ENCODE measurements around the gene HIVEP2. TPM values are rescaled to one million over a fixed set of nuclear protein-coding genes. Genes with fewer than 3 reads are reported as not detected.

The HIVEP2 gene
- total and polyA plus RNA-seq, 2 donors (not counting 1 experiment from before 2014, with no cell fraction given) = 5.0 to 14.4 TPM

GRCh38 chr6:142908235-142908634 lies 36.7 kb downstream of the HIVEP2 start:
- Histone ChIP-seq H3K9ac (ENCODE audit: insufficient read depth, low read length) (no peak overlapping the region), H4K20me1 (ENCODE audit: control insufficient read depth, extremely low read depth, insufficient read depth, low read length) (no peaks in the 10 kb centered on the region), H3K9me3 (ENCODE audit: control insufficient read depth, insufficient read depth, low read depth, low read length) (no peaks in the 10 kb centered on the region), H2AFZ (ENCODE audit: low read length) (no peak overlapping the region), H3K27ac (ENCODE audit: insufficient read depth, low read length) (no peak overlapping the region), H3K4me3 (replicated peaks in 1 of 4; ENCODE audit: control extremely low read depth in 1 of 4, insufficient read depth in 1 of 4, low read depth in 3 of 4, low read length in 4 of 4) (no peak overlapping the region), H3K79me2 (ENCODE audit: control insufficient read depth, insufficient read depth, low read length) (peaks cover 15% of the 10 kb centered on the region), H3K4me1 (ENCODE audit: control insufficient read depth, extremely low read depth, insufficient read depth, low read length) (peaks cover 7% of the 10 kb centered on the region), H3K4me2 (ENCODE audit: extremely low read depth, insufficient read depth, low read length) (no peak overlapping the region), H3K36me3 (ENCODE audit: control insufficient read depth, insufficient read depth, low read length) (no peaks in the 10 kb centered on the region), H3K27me3 (ENCODE audit: control insufficient read depth, insufficient read depth, low read length) (no peaks in the 10 kb centered on the region)
- no peak for DNase-seq (ENCODE audit: low read depth in 2 of 2)
- TF ChIP-seq EZH2 (IDR thresholded peaks at IDR 0.05; ENCODE audit: low read length, missing control alignments) (no peak), CTCF (conservative IDR thresholded peaks at IDR 0.05 in 1 of 2, IDR thresholded peaks at IDR 0.05 in 1 of 2; ENCODE audit: low read depth in 1 of 2, low read length in 2 of 2) (no peak)

GRCh38 chr6:142907544-142907943 lies 37.4 kb downstream of the HIVEP2 start:
- no peak for DNase-seq (ENCODE audit: low read depth in 2 of 2)
- H3K4me1 ChIP-seq (ENCODE audit: control insufficient read depth, extremely low read depth, insufficient read depth, low read length) = peaks cover 8% of the 10 kb centered on the region
- H3K79me2 ChIP-seq (ENCODE audit: control insufficient read depth, insufficient read depth, low read length) = peaks cover 15% of the 10 kb centered on the region
- no peak overlapping the region for H3K27ac ChIP-seq (ENCODE audit: insufficient read depth, low read length)
- H3K36me3 ChIP-seq (ENCODE audit: control insufficient read depth, insufficient read depth, low read length) = no peaks in the 10 kb centered on the region
- no peak overlapping the region for H2AFZ ChIP-seq (ENCODE audit: low read length)
- H3K4me2 ChIP-seq (ENCODE audit: extremely low read depth, insufficient read depth, low read length) = no peak overlapping the region
- H3K9ac ChIP-seq (ENCODE audit: insufficient read depth, low read length) = no peak overlapping the region
- H3K27me3 ChIP-seq (ENCODE audit: control insufficient read depth, insufficient read depth, low read length) = no peaks in the 10 kb centered on the region
- no peaks in the 10 kb centered on the region for H4K20me1 ChIP-seq (ENCODE audit: control insufficient read depth, extremely low read depth, insufficient read depth, low read length)
- no peak overlapping the region for H3K4me3 ChIP-seq (replicated peaks in 1 of 4; ENCODE audit: control extremely low read depth in 1 of 4, insufficient read depth in 1 of 4, low read depth in 3 of 4, low read length in 4 of 4)
- TF ChIP-seq CTCF (conservative IDR thresholded peaks at IDR 0.05 in 1 of 2, IDR thresholded peaks at IDR 0.05 in 1 of 2; ENCODE audit: low read depth in 1 of 2, low read length in 2 of 2) (no peak), EZH2 (IDR thresholded peaks at IDR 0.05; ENCODE audit: low read length, missing control alignments) (no peak)
- no peaks in the 10 kb centered on the region for H3K9me3 ChIP-seq (ENCODE audit: control insufficient read depth, insufficient read depth, low read depth, low read length)

GRCh38 chr6:142906945-142907470 lies 38.0 kb downstream of the HIVEP2 start:
- H3K79me2 ChIP-seq (ENCODE audit: control insufficient read depth, insufficient read depth, low read length) = peaks cover 14% of the 10 kb centered on the region
- H4K20me1 ChIP-seq (ENCODE audit: control insufficient read depth, extremely low read depth, insufficient read depth, low read length) = no peaks in the 10 kb centered on the region
- no peak for TF ChIP-seq CTCF (conservative IDR thresholded peaks at IDR 0.05 in 1 of 2, IDR thresholded peaks at IDR 0.05 in 1 of 2; ENCODE audit: low read depth in 1 of 2, low read length in 2 of 2)
- TF ChIP-seq EZH2 (IDR thresholded peaks at IDR 0.05; ENCODE audit: low read length, missing control alignments) = no peak
- DNase-seq (ENCODE audit: low read depth in 2 of 2) = no peak
- H3K36me3 ChIP-seq (ENCODE audit: control insufficient read depth, insufficient read depth, low read length) = no peaks in the 10 kb centered on the region
- peaks cover 9% of the 10 kb centered on the region for H3K4me1 ChIP-seq (ENCODE audit: control insufficient read depth, extremely low read depth, insufficient read depth, low read length)
- no peaks in the 10 kb centered on the region for H3K9me3 ChIP-seq (ENCODE audit: control insufficient read depth, insufficient read depth, low read depth, low read length)
- no peak overlapping the region for H3K9ac ChIP-seq (ENCODE audit: insufficient read depth, low read length)
- H3K4me3 ChIP-seq (replicated peaks in 1 of 4; ENCODE audit: control extremely low read depth in 1 of 4, insufficient read depth in 1 of 4, low read depth in 3 of 4, low read length in 4 of 4) = no peak overlapping the region
- no peaks in the 10 kb centered on the region for H3K27me3 ChIP-seq (ENCODE audit: control insufficient read depth, insufficient read depth, low read length)
- no peak overlapping the region for H3K27ac ChIP-seq (ENCODE audit: insufficient read depth, low read length)
- no peak overlapping the region for H3K4me2 ChIP-seq (ENCODE audit: extremely low read depth, insufficient read depth, low read length)
- no peak overlapping the region for H2AFZ ChIP-seq (ENCODE audit: low read length)

Measured in fibroblast of lung (primary cell).